A549 treated with dexamethasone at 1 μM for 4 hours (cell line): ENCODE measurements around the gene SH3GLB2. TPM values are rescaled to one million over a fixed set of nuclear protein-coding genes. Genes with fewer than 3 reads are reported as not detected.

Experiments used
- total RNA-seq: library from RNA; stranded (reverse); fragments of 200-300 nt; extraction: Qiagen RNA extraction; gene quantifications from 5 replicates; pipeline ENCODE4 v1.2.3, GENCODE V29; 2022

SH3GLB2 gene
- total RNA-seq: 31.2 to 47.2 TPM (median 44.8 TPM) in 5 replicates

DNA sequence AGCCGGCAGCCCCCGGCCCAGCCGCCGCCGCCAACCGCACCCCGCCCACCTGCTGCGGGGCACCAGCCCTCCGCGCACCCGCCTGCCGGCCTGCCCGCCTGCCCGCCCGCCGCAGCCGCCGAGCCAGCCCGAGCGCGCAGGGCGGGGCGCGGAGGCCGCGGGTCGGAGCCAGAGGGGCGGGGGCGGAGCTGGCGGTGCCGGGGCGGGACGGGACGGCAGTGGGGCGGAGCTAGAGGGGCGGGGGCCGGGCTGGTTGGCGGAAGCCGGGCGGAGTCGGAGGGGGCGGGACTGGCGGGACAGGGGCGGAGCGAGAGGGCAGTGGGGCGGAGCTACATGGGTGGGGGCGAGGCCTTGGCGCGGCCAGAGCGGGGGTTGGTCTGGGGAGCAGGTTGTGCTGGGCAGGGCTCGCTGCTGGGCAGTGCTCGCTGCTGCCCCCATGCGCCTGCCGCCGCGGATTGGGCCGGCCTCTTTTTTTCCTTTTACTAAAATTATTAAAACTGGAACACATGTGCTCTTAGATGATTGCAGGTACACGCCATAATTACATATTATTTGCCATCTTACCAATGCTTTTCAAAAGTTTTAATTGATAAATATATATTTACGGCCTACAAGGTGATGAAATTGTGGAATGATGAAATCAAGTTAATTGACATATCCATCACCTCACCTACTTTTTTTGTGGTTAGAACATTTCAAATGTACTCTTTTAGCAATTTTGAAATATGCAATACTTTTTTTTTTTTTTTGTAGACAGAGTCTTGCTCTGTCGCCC, at the start of gene SH3GLB2:
Gene SH3GLB2 (minus strand): TSS at position 140 of the 775 bp plus-strand sequence. CDS start 177 bp downstream, outside the sequence.

DNA sequence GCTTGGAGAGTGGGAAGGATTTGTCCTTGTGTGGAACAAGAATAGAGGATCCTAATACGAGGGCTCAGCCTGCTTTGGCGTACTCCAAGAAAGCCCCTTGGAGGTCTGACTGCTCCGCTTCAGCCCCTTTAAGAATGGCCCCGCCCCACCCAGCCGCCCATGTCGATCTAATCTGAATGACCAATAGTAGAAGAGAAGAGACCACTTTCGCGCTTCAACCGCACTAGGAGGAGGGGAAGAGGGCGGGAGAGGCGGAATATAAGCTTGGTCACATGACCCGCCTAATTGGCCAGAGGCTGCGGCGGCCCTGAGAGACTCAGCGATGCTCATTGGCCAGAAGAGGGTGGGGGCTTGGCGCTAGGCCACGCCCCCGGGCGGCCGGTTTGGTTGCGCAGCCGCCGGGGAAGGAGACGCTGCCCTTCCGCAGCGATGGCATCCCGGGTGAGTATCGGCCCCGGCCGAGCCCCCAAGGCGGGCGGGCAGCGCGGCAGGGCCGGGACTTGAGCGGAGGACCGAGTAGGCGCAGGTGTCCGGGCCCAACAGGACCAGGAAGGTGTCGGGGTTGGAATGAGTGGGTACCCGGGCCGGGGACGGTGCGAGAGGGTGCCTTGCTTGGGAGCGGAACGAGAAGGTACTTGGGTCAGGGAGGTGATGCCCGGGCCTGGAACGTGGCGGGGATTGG, 8.3 kb upstream of the SH3GLB2 start, which contains the start of gene MIGA2:
Gene MIGA2 (plus strand): TSS at position 386 of the 682 bp plus-strand sequence. CDS start 3,969 bp downstream, outside the sequence.

Other genes starting within 250 kb of the SH3GLB2 start
- gene TBC1D13, start 241.1 kb downstream of the SH3GLB2 start, total RNA-seq: 17.1 to 22.4 TPM (median 20.5 TPM) in 5 replicates
- 20.9 to 30.3 TPM (median 29.1 TPM) in 5 replicates for gene ENDOG, start 209.8 kb downstream of the SH3GLB2 start, total RNA-seq
- gene SPOUT1, start 198.5 kb downstream of the SH3GLB2 start, total RNA-seq: 22.5 to 44.6 TPM (median 40.4 TPM) in 5 replicates
- gene KYAT1, start 146.4 kb downstream of the SH3GLB2 start, total RNA-seq: 9.7 to 14.2 TPM (median 12.5 TPM) in 5 replicates
- gene LRRC8A, start 146.2 kb downstream of the SH3GLB2 start, total RNA-seq: 112 to 180 TPM (median 179 TPM) in 5 replicates
- gene PHYHD1, start 107.3 kb downstream of the SH3GLB2 start, total RNA-seq: 0.08 to 0.42 TPM (median 0.38 TPM) in 5 replicates
- gene DOLK, start 80.7 kb downstream of the SH3GLB2 start, total RNA-seq: 32.2 to 47.1 TPM (median 42.5 TPM) in 5 replicates
- gene NUP188, start 80.6 kb downstream of the SH3GLB2 start, total RNA-seq: 31.2 to 48.0 TPM (median 46.4 TPM) in 5 replicates
- 13.0 to 14.1 TPM (median 13.6 TPM) in 5 replicates for gene MIGA2, start 8.3 kb upstream of the SH3GLB2 start, total RNA-seq
- 17.4 to 21.9 TPM (median 20.0 TPM) in 5 replicates for gene DOLPP1, start 52.8 kb upstream of the SH3GLB2 start, total RNA-seq
- gene CRAT, start 82.5 kb upstream of the SH3GLB2 start, total RNA-seq: 22.1 to 34.5 TPM (median 32.3 TPM) in 5 replicates
- 111 to 124 TPM (median 118 TPM) in 5 replicates for gene PTPA, start 83.1 kb upstream of the SH3GLB2 start, total RNA-seq
- gene IER5L, start 149.9 kb upstream of the SH3GLB2 start, total RNA-seq: 18.9 to 37.6 TPM (median 36.3 TPM) in 5 replicates